ENCODE results near the gene ABCA9.
"Not testable (repeated sequence)": the region's sequence is repeated elsewhere in the genome, so short reads cannot be mapped to it uniquely, and the experiment has no call there.

- TF ChIP-seq POLR2A, POLR2AphosphoS5 (IDR thresholded peaks at IDR 0.05; ENCODE audit: low read depth, low read length): not testable (repeated sequence)
Observed at GRCh38 chr17:69071233-69071586, 10.5 kb upstream of the ABCA9 start.

Data from GM12892 (cell line).